Kidney glomerular epithelial cell (primary cell): ENCODE measurements around the gene PIK3R5.

Source experiments
- DNase-seq: peaks from one replicate; lab custom pipeline; 2025; lab: John Stamatoyannopoulos, UW

Gene PIK3R5

DNA sequence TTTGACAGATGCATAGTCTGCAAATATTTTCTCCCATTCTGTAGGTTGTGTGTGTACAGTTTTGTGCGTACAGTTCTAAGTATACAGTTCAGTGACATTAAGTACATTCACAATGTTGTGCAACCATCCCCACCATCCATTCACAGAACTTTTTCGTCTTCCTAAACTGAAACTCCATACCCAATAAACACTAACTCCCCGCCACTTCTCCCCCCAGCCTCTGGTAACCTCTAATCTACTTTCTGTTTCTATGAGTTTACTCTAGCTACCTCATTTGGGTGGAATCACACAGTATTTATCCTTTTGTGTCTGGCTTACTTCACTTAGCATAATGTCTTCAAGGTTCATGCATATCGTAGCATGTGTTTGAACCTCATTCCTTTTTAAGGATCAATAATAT lies 14.3 kb downstream of the PIK3R5 start:
- no peak for DNase-seq

DNA sequence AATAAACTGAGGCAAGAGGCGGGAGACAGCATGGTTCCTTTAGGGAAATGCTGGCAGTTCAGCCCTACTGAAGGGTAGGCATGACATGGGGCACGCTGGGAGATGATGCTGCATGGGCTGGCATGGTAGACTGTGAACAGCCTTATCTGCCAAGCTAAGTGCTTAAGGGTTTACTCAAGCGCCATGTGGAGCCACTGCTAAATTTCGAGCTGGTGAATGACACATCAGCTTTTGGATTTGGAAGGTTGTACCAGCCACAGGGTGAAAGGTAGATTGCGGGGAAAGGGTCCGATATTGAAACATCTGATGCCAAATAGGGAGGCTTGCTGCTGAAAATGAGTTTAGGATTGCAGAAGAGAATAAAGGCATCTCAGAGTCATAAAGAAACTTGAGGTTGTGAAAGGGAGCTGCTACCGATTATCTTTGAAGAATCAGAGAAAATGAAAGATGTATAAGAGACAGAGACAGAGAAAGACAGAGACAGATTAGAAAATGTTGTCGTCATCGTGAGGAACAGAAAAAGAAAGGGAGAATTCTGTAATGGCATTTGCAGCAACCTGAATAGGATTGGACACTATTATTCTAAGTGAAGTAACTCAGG lies 16.3 kb downstream of the PIK3R5 start:
- no peak for DNase-seq

GRCh38 chr17:8948462-8948861 lies 17.0 kb downstream of the PIK3R5 start:
- DNase-seq = no peak

DNA sequence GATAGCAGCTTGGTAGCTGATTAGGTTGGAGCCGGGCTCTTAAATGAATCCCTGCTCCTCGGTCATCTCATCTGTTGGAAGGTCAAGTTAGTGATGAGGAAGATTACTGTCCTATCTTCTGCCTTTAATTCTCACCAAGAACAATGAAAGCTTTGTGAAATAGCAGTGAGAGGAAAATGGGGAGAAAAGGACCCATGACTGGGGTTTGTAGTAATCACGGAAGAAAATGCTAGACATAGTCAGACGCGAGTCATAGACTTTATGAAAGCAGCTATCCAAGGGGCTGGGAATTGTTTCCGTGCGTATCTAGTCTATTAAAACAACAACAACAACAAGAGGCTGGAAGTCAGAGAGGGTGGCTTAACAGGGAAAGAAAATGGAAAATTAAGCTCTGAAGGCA lies 18.3 kb downstream of the PIK3R5 start:
- DNase-seq = no peak

DNA sequence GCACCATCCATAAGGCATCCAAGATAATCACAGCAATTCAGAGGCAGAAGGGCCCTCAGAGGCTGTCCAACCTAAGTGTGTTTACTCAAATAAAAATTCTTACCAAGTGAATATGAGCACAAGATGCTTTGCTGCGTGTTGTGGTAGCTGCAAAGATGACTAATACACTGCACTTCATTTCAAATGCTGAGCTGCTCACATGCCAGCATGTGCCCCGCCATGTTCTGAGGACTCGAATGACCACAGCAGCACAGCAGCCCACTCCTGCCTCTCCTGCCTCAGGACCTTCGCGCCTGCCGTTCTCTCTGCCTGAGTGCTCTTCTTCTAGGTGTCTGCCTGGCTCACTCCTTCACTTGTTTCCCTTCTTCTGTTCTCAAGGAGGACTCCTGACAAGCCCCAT lies 19.0 kb downstream of the PIK3R5 start:
- no peak for DNase-seq

GRCh38 chr17:8946071-8946470 lies 19.4 kb downstream of the PIK3R5 start:
- DNase-seq = no peak

- no peak for DNase-seq
These were observed 20.8 kb downstream of the PIK3R5 start for GRCh38 chr17:8944748-8945147.

DNA sequence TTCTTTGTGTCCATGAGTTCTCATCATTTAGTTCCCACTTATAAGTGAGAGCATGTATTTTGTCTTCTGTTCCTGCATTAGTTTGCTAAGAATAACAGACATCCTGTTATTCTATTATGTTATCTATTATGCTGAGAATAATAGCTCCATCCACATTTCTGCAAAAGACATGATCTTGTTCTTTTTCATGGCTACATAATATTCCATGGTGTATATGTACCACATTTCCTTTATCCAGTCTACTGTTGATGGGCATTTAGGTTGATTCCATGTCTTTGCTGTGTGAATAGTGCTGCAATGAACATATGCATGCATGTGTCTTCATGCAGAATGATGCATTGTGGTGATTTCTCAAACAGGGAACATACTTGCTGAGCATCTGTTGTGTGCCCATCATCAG lies 21.4 kb downstream of the PIK3R5 start:
- no peak for DNase-seq

GRCh38 chr17:8941980-8942622 lies 23.4 kb downstream of the PIK3R5 start:
- no peak for DNase-seq

GRCh38 chr17:8941520-8941919 lies 24.0 kb downstream of the PIK3R5 start:
- no peak for DNase-seq

DNA sequence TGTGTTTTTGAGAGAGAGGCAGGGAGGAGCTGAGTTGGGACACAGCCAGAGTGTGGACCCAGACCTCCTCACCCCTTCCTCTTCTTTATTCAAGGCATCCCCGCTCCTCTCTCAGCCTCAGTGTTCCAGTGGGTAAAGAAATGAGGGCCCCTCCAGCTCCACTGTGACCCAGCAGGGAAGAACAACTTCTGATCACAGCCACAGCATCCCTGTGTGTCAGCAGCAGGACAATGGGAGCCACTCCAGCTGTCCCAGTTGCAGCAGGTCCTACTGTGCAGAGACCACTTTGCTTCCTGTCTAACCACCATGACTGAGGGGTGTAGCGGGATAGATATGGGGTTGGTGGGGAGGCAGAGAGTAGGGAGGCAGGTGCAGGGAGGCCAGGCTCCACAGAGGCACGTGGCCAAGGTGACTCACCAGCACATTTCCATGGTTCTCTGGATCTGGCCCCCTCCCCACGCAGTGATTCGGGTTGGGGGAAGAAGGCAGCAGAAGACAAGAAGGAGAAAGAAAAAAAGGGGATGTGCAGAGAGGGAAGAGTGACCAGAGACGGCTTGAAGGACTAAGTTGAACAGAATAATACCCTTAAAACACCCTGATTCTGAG lies 24.5 kb downstream of the PIK3R5 start:
- DNase-seq = no peak

GRCh38 chr17:8939496-8940334 lies 25.8 kb downstream of the PIK3R5 start:
- DNase-seq = no peak

DNA sequence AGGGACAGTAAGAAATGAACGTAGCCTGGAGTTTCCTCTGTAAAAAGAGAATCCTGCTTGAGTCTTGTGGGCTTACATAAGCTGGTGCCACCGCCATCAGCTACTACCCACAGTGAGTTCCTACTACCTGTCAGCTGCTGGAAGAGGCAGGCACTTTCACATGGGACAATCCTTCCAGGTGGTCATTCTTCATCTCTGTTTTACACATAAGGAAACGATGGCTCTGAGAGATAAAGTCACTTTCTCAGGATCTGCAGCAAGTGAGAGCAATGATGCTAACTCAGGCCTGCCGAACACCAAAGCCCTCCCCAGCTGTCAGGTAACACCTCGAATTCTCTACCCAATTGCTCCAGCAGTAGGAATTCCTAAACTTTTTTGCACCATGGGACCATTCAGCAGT lies 26.6 kb downstream of the PIK3R5 start:
- no peak for DNase-seq

GRCh38 chr17:8935191-8935590 lies 30.3 kb downstream of the PIK3R5 start:
- no peak for DNase-seq

DNA sequence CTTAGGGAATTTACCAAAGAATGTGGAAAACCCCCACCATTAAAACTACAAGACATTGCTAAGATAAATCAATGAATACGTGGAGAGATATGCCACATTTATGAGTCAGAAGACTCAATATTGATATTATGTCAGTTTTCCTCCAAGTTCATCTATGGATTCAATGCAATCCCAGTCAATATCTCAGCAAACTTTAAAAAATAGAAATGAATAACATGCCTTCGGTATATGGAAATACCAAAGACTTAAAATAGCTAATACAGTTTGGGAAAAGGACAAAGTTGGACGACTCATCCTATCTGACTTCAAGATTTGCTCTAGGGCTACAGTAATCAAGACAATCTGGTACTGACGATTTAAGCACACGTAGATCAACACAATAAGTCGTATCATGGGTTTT lies 31.2 kb downstream of the PIK3R5 start:
- no peak for DNase-seq

DNA sequence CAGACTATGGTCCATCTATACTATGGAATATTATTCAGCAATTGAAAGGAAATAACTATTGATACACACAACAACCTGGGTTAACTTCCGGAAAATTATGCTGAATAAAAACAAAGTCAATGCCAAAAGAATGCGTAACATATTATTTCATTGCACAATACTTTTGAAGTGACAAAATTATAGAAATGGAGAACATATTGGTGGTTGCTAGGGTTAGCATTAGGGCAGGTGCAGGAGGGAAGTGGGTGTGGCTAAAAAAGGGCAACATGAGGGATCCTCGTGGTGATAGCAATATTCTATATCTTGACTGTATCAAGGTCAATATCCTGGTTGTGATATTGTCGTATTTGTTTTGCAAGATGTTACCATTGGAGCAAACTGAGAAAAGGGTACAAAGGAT lies 34.9 kb downstream of the PIK3R5 start:
- DNase-seq = no peak

- no peak for DNase-seq
These were observed 37.2 kb downstream of the PIK3R5 start for GRCh38 chr17:8928347-8928746.

- DNase-seq = no peak
These were observed 38.1 kb downstream of the PIK3R5 start for GRCh38 chr17:8927395-8927794.

GRCh38 chr17:8925808-8926207 lies 39.7 kb downstream of the PIK3R5 start:
- no peak for DNase-seq

DNA sequence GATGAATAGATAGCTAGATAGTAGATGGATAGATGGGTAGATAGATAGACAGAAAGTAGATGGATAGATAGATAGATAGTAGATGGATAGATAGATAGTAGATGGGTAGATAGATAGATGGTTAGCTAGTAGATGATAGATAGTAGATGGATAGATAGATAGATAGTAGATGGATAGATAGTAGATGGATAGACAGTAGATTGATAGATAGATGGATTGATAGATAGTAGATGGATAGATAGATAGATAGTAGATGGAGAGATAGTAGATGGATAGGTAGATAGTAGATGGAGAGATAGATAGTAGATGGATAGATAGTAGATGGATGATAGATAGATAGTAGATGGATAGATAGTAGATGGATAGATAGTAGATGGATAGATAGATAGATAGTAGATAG lies 40.4 kb downstream of the PIK3R5 start:
- no peak for DNase-seq

GRCh38 chr17:8924595-8924994 lies 40.9 kb downstream of the PIK3R5 start:
- no peak for DNase-seq

- no peak for DNase-seq
These were observed 41.7 kb downstream of the PIK3R5 start for GRCh38 chr17:8923762-8924161.

DNA sequence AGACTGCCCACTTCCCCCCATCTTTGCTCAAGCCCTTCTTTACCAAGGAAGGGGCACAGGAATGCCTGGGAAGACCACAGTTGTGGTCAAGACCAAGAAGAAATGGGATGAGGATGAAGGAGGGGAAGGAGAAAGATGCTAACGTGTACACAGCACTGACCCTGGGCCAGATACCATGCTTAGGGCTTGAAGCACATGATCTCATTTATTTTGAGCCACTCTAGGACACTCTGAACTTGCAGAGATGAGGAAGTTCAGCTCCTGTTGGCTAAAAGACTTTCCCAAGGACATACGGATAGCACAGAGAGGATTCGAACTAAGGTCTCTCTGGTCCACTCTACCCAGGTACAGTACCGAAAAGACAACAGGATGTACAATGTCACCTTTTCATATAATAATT lies 42.6 kb downstream of the PIK3R5 start:
- no peak for DNase-seq
